CD1c-positive myeloid dendritic cell (primary cell): ENCODE measurements around the gene VASN.

Experiments
- DNase-seq: peaks from one replicate; pipeline ENCODE4 v3.0.0-alpha.2; 2016; ENCODE audit errors: extremely low spot score

The VASN gene

DNA sequence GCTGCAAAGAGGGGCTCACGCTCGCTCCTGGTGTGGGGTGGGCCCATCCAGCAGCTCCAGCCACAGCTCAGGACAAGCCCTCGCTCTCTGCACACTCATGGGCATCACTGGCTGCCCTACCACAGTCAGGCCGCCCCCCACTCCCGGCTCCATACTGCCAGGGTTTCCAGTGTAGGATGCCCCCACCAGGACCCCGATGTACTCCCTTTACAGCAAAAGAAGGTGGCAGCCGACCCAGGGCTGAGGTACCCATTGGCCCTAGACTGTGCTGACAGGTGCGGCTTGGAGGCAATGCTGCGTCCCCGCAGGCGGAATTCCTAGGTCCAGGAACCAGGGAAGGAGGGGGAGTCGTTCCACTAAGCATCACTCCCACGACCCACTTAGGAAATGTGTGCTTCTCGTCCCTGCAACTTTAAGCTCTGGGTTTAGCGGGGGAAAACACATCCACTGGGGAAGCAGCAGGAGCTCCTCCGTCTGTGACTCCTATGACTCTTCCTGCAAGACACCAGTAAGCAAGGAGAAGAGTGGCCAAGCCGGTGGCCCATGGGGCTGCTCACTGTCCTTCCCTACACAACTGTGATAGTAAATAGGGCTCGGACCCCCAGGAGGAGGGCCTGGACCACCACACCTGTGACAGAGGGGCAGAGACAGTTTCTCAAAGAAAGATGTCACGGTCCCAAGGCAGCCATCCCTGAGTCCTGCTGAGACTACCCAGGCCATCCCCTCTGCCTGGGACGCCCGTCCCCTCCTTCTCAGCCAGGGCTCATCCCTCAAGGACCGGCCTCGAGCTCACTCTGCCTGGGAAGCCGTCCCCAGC, 31.7 kb downstream of the VASN start:
- no peak for DNase-seq

GRCh38 chr16:4404247-4404966, 32.8 kb downstream of the VASN start:
- peak; percentile 14 for DNase-seq

DNA sequence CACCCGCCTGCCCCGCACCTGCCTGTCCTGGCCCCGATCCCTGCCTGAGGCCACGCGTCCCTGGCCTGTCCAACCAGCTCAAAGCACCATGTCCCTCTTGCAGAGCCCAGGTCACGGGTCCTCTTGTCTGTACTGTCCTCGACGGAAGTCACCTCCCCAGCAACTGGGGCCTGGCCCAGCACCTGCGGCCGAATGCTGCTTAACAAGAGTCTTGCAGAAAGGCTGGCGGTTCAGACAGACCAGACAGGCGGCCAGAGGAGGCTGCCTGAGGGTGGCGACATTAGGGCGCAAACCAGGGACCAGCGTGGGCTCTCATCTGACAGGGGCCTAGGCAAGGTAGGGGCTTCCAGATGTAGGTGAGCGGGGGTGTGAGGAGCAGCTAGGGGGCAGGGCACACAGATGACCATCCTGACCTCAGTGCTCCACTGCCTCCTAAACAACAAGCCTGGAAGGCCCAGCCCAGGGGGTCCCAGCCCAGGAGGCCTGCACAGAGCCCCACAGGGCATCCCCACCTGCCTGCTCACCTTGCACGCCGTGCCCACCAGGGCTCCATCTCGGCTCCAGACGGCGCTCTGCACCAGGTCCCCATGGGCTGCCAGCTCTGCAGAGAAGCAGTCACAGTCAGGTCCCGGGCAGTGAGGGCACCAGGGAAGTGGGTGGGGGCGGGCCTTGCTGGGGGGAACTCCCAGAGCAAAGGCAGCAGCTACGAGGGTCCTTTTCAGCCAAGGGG, 33.5 kb downstream of the VASN start:
- no peak for DNase-seq

DNA sequence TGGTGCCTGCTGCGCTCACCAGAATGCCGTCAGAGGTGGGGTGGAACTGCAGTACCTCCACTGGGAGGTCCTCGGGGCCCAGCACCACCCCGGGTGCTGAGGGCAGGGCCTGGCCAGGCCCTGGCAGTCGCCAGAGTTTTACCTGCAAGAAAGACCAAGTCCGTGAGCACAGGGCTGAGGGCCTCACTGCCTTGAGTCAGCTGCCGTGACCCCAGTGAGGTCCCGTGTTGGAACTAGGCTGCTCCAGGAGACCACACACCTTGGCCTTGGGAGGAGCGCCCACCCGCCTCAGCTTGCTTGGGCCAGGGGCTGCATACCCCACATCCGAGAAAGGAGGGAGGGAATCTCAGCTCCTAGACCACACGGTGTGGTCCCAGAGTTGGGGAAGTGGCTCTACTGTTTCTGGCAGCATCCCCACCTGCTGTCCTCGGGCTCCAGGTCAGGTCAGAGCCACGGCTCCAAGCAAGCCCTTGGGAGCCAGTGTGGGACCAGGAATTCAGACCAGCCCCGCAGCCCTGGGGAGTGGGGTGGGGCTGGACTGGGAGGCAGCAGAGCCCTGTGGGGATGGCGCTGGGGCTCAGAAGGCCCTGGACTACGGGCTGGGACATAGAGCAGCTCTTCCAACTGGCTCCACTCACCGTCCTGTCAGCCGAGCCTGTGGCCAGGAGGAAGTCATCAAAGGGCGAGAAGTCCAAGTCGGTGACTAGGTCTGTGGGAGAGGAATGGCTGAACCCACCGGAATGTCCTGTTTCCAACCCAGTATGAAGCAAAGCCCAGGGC, 36.1 kb downstream of the VASN start:
- no peak for DNase-seq

GRCh38 chr16:4408323-4408690, 36.7 kb downstream of the VASN start:
- DNase-seq = no peak

GRCh38 chr16:4409081-4409932, 37.7 kb downstream of the VASN start:
- no peak for DNase-seq

GRCh38 chr16:4410335-4411075, 38.9 kb downstream of the VASN start:
- no peak for DNase-seq

DNA sequence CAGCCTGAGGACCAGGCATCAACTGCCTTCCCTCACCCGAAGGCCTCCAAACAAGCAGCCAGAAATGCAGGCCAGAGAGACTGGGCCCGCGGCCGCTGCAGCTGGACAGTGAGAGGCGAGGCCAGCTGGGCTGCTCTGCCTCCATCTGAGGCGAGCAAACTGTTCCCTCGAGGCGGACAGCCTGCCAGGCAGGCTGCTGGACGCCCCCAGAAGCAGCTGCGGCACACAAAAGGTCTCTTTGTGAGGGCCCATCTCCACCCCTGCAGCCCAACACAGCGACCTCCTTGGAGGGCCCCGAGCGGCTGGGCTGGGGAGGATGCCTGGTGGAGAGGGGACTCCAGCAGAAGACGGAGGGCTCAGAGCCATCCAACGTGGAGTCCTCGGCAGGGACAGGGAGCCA, 40.0 kb downstream of the VASN start:
- no peak for DNase-seq

GRCh38 chr16:4412159-4412558, 40.5 kb downstream of the VASN start:
- no peak for DNase-seq

DNA sequence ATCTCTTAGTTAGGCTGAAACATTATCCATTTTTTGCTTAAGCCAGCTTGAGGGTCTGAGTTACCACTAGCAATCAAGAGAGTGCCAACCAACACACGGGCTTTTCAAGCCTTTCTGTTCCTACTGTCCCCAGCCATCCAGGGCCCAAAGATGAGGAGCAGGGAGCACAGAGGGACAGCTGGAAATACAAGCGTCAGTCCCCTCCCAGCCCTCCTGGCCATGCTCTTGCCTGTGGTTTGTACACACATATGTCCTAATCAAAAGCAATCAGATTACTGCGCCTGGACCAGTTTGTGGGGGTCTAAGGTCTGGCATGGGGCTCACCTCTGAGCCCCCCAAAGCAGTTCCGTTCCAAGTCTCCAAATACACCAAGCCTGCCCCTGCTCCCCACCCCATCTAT, 41.2 kb downstream of the VASN start:
- no peak for DNase-seq

DNA sequence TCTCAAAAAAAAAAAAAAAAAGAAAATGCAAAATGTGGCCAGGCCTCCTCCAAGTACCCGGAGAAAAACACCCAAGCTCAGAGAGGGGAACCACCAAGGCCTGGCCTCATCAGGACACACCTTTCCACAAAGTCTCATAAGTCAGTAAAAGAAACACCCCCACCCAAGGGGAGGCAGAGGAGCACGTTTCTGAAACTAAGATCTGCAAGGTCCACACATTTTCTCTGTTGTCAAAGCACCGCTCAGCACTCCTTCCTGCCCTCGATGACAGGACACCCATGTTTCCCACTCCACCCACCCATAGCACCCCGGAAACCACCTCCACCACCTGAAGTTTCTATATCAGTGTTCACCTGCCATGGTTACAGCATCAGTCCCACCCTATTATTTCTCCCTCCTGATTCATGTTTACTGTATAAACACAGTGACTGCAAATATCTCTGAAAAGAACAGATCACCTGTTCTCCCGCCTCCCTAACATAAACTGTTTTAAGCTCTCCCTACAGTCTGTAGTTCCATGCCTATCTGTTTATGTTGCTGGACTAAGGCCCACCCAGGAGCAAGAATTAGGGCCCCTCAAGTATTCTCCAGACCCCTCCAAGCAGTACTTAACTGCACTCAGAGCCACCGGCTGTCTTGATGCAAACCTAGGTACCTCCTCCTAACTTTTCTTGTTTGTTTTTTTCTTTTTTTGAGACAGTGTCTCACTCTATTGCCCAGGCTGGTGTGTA, 42.7 kb downstream of the VASN start:
- DNase-seq = peak; percentile 38

DNA sequence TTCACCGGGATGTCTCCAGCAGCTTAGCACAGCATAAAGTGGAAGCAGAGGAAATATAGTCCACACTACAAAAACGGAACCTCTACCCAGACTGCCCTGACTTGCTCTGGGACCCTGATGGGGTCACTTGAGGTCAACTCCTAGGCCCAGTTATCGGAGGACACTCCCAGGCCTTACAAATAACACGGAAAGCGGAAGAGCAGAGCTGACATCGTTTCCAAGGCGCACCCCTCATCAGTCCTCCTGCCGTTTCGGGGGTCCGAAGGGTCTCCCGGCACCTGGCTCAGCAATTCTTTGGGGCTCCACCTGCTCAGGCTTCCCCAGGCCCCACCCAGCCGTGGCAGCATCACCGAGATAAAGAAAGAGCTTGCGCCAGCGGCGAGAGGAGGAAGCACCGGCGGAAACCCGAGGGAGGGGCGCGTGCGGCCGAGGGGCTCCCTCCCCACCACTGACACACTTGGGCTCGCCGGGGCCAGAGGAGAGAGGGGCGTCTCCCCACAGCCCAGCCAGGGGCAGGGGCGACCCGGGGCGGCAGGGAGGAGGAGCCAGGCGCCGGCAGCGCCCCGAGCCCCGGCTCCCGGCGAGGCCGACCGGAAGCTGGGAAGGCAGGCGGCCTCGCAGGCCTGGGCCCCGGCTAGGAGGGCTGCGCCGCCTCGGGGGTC, 44.0 kb downstream of the VASN start:
- DNase-seq = peak; percentile 88

GRCh38 chr16:4416200-4417032, 44.8 kb downstream of the VASN start, which contains the start of gene CORO7:
Gene CORO7, minus strand, starts transcription at chr16:4416596. Its CDS starts 78 bp downstream, at chr16:4416518.
- peak; percentile 97 for DNase-seq

- DNase-seq = no peak
Measured at GRCh38 chr16:4419402-4419959, 47.8 kb downstream of the VASN start.

DNA sequence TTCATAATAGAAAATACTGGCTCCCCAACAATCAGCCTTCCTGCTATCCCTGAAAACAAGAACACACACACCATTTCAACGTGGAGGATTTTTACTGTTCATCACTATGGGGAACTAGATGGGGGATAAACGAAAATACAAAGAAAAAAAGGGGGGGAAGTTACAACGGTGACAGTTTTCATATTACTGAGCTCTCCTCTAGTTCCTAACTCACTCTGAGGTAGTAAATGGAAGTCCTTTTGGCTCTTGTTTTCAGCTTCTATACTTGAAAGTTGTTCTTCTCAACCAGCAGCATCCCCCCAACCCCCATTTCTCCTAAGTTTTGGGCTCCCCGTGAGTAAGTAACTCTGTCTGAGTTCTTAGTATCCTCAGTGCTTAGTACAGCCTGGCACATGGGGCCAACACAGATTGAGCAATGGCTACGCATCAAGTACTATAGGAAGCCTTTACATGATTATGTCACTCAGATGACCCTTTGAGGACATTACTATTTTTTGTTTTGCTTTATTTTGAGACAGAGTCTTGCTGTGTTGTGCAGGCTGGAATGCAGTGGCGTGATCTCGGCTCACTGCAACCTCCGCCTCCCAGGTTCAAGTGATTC, 49.0 kb downstream of the VASN start:
- peak; percentile 69 for DNase-seq

DNA sequence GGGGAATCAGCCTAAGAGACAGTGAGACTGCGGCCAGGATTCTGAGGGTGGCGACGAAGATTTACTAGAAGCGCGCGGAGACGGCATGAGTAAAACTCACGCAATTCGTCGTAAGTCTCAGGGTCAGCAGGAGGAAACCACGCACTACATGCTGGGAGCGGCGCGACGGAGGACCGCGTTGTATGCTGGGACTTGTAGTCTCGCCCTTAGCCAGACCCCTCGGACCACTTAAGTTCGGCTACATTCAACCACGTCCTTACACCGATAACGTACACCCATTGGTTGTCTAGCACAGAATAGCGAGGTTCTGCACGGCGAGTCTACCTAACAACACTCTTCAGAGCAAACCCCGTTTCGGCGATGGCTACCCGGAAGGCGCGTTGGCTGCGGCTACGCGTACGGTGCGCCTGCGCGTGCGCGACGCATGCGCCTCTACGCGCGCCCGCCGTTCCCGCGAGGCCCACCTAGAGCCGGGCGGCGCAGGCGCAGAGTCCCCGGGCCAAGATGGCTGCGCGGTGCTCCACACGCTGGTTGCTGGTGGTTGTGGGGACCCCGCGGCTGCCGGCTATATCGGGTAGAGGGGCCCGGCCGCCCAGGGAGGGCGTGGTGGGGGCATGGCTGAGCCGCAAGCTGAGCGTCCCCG, 53.9 kb downstream of the VASN start, which contains the start of gene DNAJA3:
DNAJA3 (plus strand) TSS at position 491 of the 643 bp plus-strand sequence; CDS start at position 505, 14 bp downstream.
- DNase-seq = peak; percentile 98
